Measurements from ENCODE around the gene ADAMTSL2.

DNA sequence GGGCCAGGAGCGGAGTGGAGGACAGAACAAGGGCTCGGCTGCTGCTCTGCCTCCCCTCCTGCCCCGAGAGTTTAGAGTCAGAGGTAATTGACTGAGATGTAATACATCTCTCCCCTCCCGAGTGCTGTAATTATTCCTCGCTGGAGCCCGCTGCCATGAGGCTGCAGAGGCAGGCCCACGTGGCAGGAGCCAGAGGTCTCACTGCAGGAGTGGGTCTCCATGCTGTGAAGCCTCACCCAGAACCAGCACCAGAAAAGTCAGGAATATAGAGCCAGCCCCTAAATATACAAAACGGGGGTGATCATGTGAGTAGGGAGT is 72.2 kb downstream of the ADAMTSL2 start:
- no peak for TF ChIP-seq CTCF (IDR thresholded peaks at IDR 0.05; ENCODE audit: insufficient read depth, low read length)
- TF ChIP-seq, protein P1, sequence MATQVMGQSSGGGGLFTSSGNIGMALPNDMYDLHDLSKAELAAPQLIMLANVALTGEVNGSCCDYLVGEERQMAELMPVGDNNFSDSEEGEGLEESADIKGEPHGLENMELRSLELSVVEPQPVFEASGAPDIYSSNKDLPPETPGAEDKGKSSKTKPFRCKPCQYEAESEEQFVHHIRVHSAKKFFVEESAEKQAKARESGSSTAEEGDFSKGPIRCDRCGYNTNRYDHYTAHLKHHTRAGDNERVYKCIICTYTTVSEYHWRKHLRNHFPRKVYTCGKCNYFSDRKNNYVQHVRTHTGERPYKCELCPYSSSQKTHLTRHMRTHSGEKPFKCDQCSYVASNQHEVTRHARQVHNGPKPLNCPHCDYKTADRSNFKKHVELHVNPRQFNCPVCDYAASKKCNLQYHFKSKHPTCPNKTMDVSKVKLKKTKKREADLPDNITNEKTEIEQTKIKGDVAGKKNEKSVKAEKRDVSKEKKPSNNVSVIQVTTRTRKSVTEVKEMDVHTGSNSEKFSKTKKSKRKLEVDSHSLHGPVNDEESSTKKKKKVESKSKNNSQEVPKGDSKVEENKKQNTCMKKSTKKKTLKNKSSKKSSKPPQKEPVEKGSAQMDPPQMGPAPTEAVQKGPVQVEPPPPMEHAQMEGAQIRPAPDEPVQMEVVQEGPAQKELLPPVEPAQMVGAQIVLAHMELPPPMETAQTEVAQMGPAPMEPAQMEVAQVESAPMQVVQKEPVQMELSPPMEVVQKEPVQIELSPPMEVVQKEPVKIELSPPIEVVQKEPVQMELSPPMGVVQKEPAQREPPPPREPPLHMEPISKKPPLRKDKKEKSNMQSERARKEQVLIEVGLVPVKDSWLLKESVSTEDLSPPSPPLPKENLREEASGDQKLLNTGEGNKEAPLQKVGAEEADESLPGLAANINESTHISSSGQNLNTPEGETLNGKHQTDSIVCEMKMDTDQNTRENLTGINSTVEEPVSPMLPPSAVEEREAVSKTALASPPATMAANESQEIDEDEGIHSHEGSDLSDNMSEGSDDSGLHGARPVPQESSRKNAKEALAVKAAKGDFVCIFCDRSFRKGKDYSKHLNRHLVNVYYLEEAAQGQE (IDR thresholded peaks at IDR 0.05; ENCODE audit: insufficient replicate concordance, low read depth): no peak

Measured in HL-60 (cell line).